HEK293T (cell line): Measurements from ENCODE around the gene PAK4.

Experiments used
- ARNT ChIP-seq: fragments of 450-650 bp; IDR thresholded peaks from 2 replicates; pipeline ENCODE4 v1.6.1; 2017; ENCODE audit warnings: mild to moderate bottlenecking
- CTBP1 ChIP-seq: fragments of 450-650 bp; IDR thresholded peaks from 2 replicates; pipeline ENCODE4 v1.6.1; 2016; ENCODE audit warnings: borderline replicate concordance
- ELF4 ChIP-seq: fragments of 450-650 bp; IDR thresholded peaks from 2 replicates; pipeline ENCODE4 v1.6.1; 2017; ENCODE audit warnings: antibody characterized with exemption
- FOXA1 ChIP-seq: fragments of 450-650 bp; IDR thresholded peaks from 2 replicates; pipeline ENCODE4 v1.6.1; 2016; ENCODE audit warnings: mild to moderate bottlenecking
- FOXK2 ChIP-seq: fragments of 450-650 bp; IDR thresholded peaks from 2 replicates; pipeline ENCODE4 v1.6.1; 2016; ENCODE audit warnings: mild to moderate bottlenecking
- FOXM1 ChIP-seq: fragments of 450-650 bp; IDR thresholded peaks from 2 replicates; pipeline ENCODE4 v1.6.1; 2017; ENCODE audit warnings: mild to moderate bottlenecking, borderline replicate concordance
- HDGF ChIP-seq: fragments of 450-650 bp; IDR thresholded peaks from 2 replicates; pipeline ENCODE4 v1.6.1; 2017; ENCODE audit warnings: antibody characterized with exemption, borderline replicate concordance
- PKNOX1 ChIP-seq: fragments of 450-650 bp; IDR thresholded peaks from 2 replicates; pipeline ENCODE4 v1.6.1; 2016
- SP1 ChIP-seq: fragments of 450-650 bp; IDR thresholded peaks from 2 replicates; pipeline ENCODE4 v1.6.1; 2017

GRCh38 chr19:39172700-39173501 is 47.3 kb downstream of the PAK4 start:
- TF ChIP-seq FOXM1 (no peak), FOXK2 (no peak), CTBP1 (no peak), FOXA1 (no peak), HDGF (no peak), SP1 (no peak), ARNT (no peak), PKNOX1 (no peak), ELF4 (no peak)
